ENCODE results near the gene ABHD17B.

GRCh38 chr9:71920456-71921189 lies 9.6 kb upstream of the ABHD17B start:
- TF ChIP-seq POLR2A (IDR thresholded peaks at IDR 0.05) = no peak
- TF ChIP-seq, protein P1, sequence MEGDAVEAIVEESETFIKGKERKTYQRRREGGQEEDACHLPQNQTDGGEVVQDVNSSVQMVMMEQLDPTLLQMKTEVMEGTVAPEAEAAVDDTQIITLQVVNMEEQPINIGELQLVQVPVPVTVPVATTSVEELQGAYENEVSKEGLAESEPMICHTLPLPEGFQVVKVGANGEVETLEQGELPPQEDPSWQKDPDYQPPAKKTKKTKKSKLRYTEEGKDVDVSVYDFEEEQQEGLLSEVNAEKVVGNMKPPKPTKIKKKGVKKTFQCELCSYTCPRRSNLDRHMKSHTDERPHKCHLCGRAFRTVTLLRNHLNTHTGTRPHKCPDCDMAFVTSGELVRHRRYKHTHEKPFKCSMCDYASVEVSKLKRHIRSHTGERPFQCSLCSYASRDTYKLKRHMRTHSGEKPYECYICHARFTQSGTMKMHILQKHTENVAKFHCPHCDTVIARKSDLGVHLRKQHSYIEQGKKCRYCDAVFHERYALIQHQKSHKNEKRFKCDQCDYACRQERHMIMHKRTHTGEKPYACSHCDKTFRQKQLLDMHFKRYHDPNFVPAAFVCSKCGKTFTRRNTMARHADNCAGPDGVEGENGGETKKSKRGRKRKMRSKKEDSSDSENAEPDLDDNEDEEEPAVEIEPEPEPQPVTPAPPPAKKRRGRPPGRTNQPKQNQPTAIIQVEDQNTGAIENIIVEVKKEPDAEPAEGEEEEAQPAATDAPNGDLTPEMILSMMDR (IDR thresholded peaks at IDR 0.05) = no peak
- TF ChIP-seq POLR2AphosphoS5 (IDR thresholded peaks at IDR 0.05) = no peak

Data from upper lobe of left lung (tissue), 4 donors.